CD14-positive monocyte (primary cell): ENCODE measurements around the gene DNAJA3. TPM values are rescaled to one million over a fixed set of nuclear protein-coding genes. Genes with fewer than 3 reads are reported as not detected.

Source experiments
- DNase-seq, 3 donors: peaks; one replicate each; pipeline ENCODE4 v3.0.0-alpha.2; 2011 to 2022
- H2AFZ ChIP-seq: 2 replicates; pipeline ENCODE4 v1.6.0; 2012; ENCODE audit warnings: mild to moderate bottlenecking, low read depth, low read length, inconsistent platforms; ENCODE audit not compliant: insufficient read depth, poor library complexity, severe bottlenecking
- H3K27ac ChIP-seq, 2 donors: 1 replicate in 1 of 2; 2 replicates in 1 of 2; pipeline ENCODE4 v1.5.1; 2012 to 2013; ENCODE audit warnings: low read length in 2 of 2, control low read depth in 1 of 2, inconsistent platforms in 1 of 2, low read depth in 1 of 2, mild to moderate bottlenecking in 1 of 2
- H3K27me3 ChIP-seq, 2 donors: one replicate each; pipeline versions ENCODE4 v1.6.0 to v1.6.1; 2011 to 2013; ENCODE audit warnings: low read length in 2 of 2; ENCODE audit not compliant: control insufficient read depth in 2 of 2, insufficient read depth in 2 of 2
- H3K36me3 ChIP-seq, 2 donors: replicated peaks in 1 of 2; 1 replicate in 1 of 2; 2 replicates in 1 of 2; pipeline versions ENCODE4 v1.5.1 to v1.6.1; 2012 to 2013; ENCODE audit warnings: low read length in 2 of 2, control low read depth in 1 of 2, inconsistent platforms in 1 of 2, mild to moderate bottlenecking in 1 of 2; ENCODE audit not compliant: insufficient read depth in 2 of 2, control insufficient read depth in 1 of 2
- H3K4me1 ChIP-seq, 2 donors: 1 replicate in 1 of 2; 2 replicates in 1 of 2; pipeline versions ENCODE4 v1.5.1 to v1.6.1; 2012 to 2013; ENCODE audit warnings: low read length in 2 of 2, control low read depth in 1 of 2, inconsistent platforms in 1 of 2, mild to moderate bottlenecking in 1 of 2, moderate library complexity in 1 of 2; ENCODE audit not compliant: insufficient read depth in 2 of 2, control insufficient read depth in 1 of 2
- H3K4me2 ChIP-seq: replicated peaks from 2 replicates; pipeline ENCODE3; 2012; ENCODE audit warnings: low read length, moderate library complexity, mild to moderate bottlenecking; ENCODE audit not compliant: poor library complexity, severe bottlenecking; ENCODE audit errors: extremely low read depth
- H3K4me3 ChIP-seq, 3 experiments: fragments of 200-600 bp in 1 of 3; sonication (generic) in 1 of 3; replicated peaks in 1 of 3; 1 replicate in 2 of 3; 2 replicates in 1 of 3; pipeline ENCODE4 v1.5.1; 2011 to 2013; ENCODE audit warnings: low read length in 3 of 3, mild to moderate bottlenecking in 3 of 3, control low read depth in 2 of 3, low read depth in 2 of 3, inconsistent platforms in 1 of 3, moderate library complexity in 1 of 3
- H3K79me2 ChIP-seq: 2 replicates; pipeline ENCODE4 v1.6.0; 2012; ENCODE audit warnings: mild to moderate bottlenecking, control low read depth, inconsistent platforms, low read length, moderate library complexity; ENCODE audit not compliant: insufficient read depth
- H3K9ac ChIP-seq: 2 replicates; pipeline ENCODE4 v1.6.0; 2017; ENCODE audit warnings: low read length, mild to moderate bottlenecking; ENCODE audit not compliant: insufficient read depth, poor library complexity, severe bottlenecking
- H3K9me3 ChIP-seq, 2 donors: replicated peaks in 1 of 2; 1 replicate in 1 of 2; 2 replicates in 1 of 2; pipeline versions ENCODE4 v1.5.1 to v1.6.1; 2012 to 2013; ENCODE audit warnings: low read length in 2 of 2, control low read depth in 1 of 2; ENCODE audit not compliant: control insufficient read depth in 1 of 2, insufficient read depth in 1 of 2
- H4K20me1 ChIP-seq: 2 replicates; pipeline ENCODE4 v1.6.0; 2012; ENCODE audit warnings: mild to moderate bottlenecking, low read length, control low read depth, moderate library complexity; ENCODE audit not compliant: insufficient read depth
- H3K27ac Mint-ChIP-seq, 7 donors: one replicate each; pipeline ENCODE4 v1.8.0; 2020; ENCODE audit warnings: mild to moderate bottlenecking in 7 of 7, mixed read lengths in 7 of 7, moderate library complexity in 6 of 7, inconsistent platforms in 2 of 7
- H3K27me3 Mint-ChIP-seq, 3 donors: one replicate each; pipeline ENCODE4 v1.8.0; 2021 to 2022; ENCODE audit warnings: low read depth in 3 of 3, mild to moderate bottlenecking in 3 of 3, mixed read lengths in 3 of 3, moderate library complexity in 3 of 3, inconsistent platforms in 1 of 3
- H3K36me3 Mint-ChIP-seq, 2 donors: one replicate each; pipeline ENCODE4 v1.8.0; 2020; ENCODE audit warnings: mixed read lengths in 2 of 2, inconsistent platforms in 1 of 2, mild to moderate bottlenecking in 1 of 2
- H3K4me1 Mint-ChIP-seq: one replicate; pipeline ENCODE4 v1.8.0; 2020; ENCODE audit warnings: mild to moderate bottlenecking, mixed read lengths
- H3K4me3 Mint-ChIP-seq, 2 donors: one replicate each; pipeline ENCODE4 v1.8.0; 2020; ENCODE audit warnings: mild to moderate bottlenecking in 2 of 2, mixed read lengths in 2 of 2, moderate library complexity in 1 of 2
- H3K9me3 Mint-ChIP-seq, 7 donors: one replicate each; pipeline ENCODE4 v1.8.0; 2020 to 2022; ENCODE audit warnings: mixed read lengths in 7 of 7, mild to moderate bottlenecking in 6 of 7, moderate library complexity in 6 of 7, inconsistent platforms in 2 of 7
- WGBS: methylation state at CpG from one replicate; pipeline ENCODE4 v1.1.5; 2013; ENCODE audit warnings: missing lambda C conversion rate; ENCODE audit not compliant: insufficient coverage; 5-methylcytosine and 5-hydroxymethylcytosine counted together
- intact Hi-C, 2 donors: fragments of 100-400 bp; cut with micrococcal nuclease; formaldehyde crosslinking; loops; one replicate each; pipeline versions ENCODE4 v1.15.0 to v1.15.1; 2023
- polyA minus RNA-seq: library from RNA; depleted of rRNA, polyadenylated mRNA; stranded (reverse); fragments of >200 nt; gene quantifications from 2 replicates; pipeline ENCODE4 v1.2.3, GENCODE V29; 2012
- polyA plus RNA-seq, 3 donors: library from polyadenylated mRNA; depleted of rRNA in 1 of 3; unstranded in 2 of 3; stranded (reverse) in 1 of 3; fragments of 300-500 nt in 2 of 3; fragments of >200 nt in 1 of 3; fragmentation: Illumina TruSeq in 2 of 3; gene quantifications; 1 replicate in 2 of 3; 2 replicates in 1 of 3; pipeline ENCODE4 v1.2.3, GENCODE V29; 2012 to 2021
- total RNA-seq, 12 experiments: library from RNA in 1 of 12; stranded (reverse) in 1 of 12; fragments of 120-200 nt in 1 of 12; gene quantifications; one replicate each; pipeline ENCODE4 v1.2.4 and lab custom pipeline; 2013 to 2026; ENCODE audit warnings: mixed read lengths in 6 of 12, inconsistent platforms in 1 of 12
- TF ChIP-seq, protein P1 (sequence below): fragments of 200-600 bp; IDR thresholded peaks from one replicate; pipeline ENCODE4 v1.8.0; 2022; ENCODE audit warnings: antibody characterized with exemption, mild to moderate bottlenecking

The DNAJA3 gene
- 18.9 TPM for total RNA-seq (2013)
- polyA plus RNA-seq (10 to 100 TPM; 17.1 to 27.9 (median 19.5) TPM), polyA minus RNA-seq (10.9 and 18.8 TPM in 2 replicates), total RNA-seq (lab: John Stamatoyannopoulos, UW) (2.3 to 12.8 (median 8.3) reads per million in 11 experiments)

DNA sequence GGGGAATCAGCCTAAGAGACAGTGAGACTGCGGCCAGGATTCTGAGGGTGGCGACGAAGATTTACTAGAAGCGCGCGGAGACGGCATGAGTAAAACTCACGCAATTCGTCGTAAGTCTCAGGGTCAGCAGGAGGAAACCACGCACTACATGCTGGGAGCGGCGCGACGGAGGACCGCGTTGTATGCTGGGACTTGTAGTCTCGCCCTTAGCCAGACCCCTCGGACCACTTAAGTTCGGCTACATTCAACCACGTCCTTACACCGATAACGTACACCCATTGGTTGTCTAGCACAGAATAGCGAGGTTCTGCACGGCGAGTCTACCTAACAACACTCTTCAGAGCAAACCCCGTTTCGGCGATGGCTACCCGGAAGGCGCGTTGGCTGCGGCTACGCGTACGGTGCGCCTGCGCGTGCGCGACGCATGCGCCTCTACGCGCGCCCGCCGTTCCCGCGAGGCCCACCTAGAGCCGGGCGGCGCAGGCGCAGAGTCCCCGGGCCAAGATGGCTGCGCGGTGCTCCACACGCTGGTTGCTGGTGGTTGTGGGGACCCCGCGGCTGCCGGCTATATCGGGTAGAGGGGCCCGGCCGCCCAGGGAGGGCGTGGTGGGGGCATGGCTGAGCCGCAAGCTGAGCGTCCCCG is at the start of gene DNAJA3:
TSS of gene DNAJA3 (plus strand) at position 491 of the 643 bp plus-strand sequence. CDS start at position 505, 14 bp downstream.
- Histone ChIP-seq H2AFZ (peak within 1 kb of the TSS; percentile 92), H3K4me1 (peaks cover 28 to 35% of the 10 kb centered on the region in 2 donors), H3K9ac (peak within 1 kb of the TSS; percentile 81), H3K79me2 (peaks cover 44% of the 10 kb centered on the region), H3K27ac (peak within 1 kb of the TSS; percentile 84 to 96), H4K20me1 (no peaks in the 10 kb centered on the region), H3K27me3 (no peaks in the 10 kb centered on the region), H3K9me3 (no peaks in the 10 kb centered on the region), H3K4me3 (peak within 1 kb of the TSS; percentile 77 to 91 (median 83)), H3K4me2 (peak within 1 kb of the TSS; percentile 93), H3K36me3 (peaks cover 0 to 2% of the 10 kb centered on the region in 2 donors)
- whole genome bisulfite sequencing = under 1% methylated on average over 68 of the region's 68 CpGs
- Mint-ChIP-seq H3K4me1 (peaks cover 35% of the 10 kb centered on the region), H3K27me3 (peaks cover 0 to 2% (median 0%) of the 10 kb centered on the region in 3 donors), H3K9me3 (no peaks in the 10 kb centered on the region), H3K27ac (peak within 1 kb of the TSS; percentile 97 to 100 (median 99)), H3K4me3 (peak within 1 kb of the TSS; percentile 93 to 96), H3K36me3 (peaks cover 4 to 17% of the 10 kb centered on the region in 2 donors)
- DNase-seq = peak; percentile 95 to 97 (median 96)
- TF ChIP-seq, protein P1, sequence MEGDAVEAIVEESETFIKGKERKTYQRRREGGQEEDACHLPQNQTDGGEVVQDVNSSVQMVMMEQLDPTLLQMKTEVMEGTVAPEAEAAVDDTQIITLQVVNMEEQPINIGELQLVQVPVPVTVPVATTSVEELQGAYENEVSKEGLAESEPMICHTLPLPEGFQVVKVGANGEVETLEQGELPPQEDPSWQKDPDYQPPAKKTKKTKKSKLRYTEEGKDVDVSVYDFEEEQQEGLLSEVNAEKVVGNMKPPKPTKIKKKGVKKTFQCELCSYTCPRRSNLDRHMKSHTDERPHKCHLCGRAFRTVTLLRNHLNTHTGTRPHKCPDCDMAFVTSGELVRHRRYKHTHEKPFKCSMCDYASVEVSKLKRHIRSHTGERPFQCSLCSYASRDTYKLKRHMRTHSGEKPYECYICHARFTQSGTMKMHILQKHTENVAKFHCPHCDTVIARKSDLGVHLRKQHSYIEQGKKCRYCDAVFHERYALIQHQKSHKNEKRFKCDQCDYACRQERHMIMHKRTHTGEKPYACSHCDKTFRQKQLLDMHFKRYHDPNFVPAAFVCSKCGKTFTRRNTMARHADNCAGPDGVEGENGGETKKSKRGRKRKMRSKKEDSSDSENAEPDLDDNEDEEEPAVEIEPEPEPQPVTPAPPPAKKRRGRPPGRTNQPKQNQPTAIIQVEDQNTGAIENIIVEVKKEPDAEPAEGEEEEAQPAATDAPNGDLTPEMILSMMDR = no peak
- intact Hi-C loops = loop anchor here in 1 of 2 donors (1.0 to 5.0 kb wide), 2 partner anchors 9 to 42 kb away; partner anchors contain the start of gene CORO7

DNA sequence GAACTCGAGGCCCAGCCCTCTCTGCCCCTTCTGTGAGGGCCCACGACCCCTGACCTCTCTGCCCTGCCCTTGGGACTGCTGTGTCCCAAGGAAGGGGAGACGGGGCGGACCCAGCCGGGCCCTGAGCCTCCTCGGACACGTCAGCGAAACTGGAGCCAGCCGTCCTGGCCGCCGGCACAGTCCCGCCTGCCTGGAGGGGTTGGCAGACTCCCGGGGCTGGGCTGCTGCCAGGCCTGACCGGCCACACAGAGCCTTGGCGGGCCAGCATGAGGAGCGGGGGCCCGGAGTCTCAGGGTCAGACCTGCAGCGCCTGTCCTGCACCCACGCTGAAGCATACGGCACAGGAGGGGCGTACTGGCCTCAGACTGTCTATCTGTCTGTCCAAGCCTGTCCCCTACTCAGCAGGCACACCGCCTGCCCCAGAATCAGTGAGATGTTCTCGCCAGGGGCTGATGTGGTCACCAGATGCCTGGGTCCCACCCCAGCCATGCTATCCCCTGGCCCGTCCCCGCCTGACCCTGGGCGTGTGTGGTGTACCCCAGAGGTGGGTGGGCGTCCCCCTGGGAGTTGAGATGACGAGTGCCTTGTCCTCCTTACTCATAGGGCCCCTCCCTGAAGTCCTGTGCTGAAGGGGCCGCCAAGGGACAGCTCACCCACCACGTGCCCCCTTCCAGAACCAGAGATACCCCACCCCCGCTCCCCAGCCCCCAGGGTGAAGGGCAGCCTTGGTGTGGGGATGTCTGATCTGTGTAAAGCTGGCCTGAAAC is 49.4 kb upstream of the DNAJA3 start:
- H3K36me3 ChIP-seq = peaks cover 36 to 38% of the 10 kb centered on the region in 2 donors
- no peak overlapping the region for H2AFZ ChIP-seq
- H3K27ac Mint-ChIP-seq = no peak overlapping the region
- no peaks in the 10 kb centered on the region for H3K27me3 ChIP-seq
- intact Hi-C loops = no loop called here
- H3K4me1 ChIP-seq = peaks cover 14 to 26% of the 10 kb centered on the region in 2 donors
- peaks cover 29% of the 10 kb centered on the region for H3K4me1 Mint-ChIP-seq
- no peak overlapping the region for H3K4me3 ChIP-seq
- peaks cover 10% of the 10 kb centered on the region for H3K79me2 ChIP-seq
- H3K36me3 Mint-ChIP-seq = peaks cover 12 to 46% of the 10 kb centered on the region in 2 donors
- DNase-seq = no peak
- WGBS = 98% methylated on average over 27 of the region's 31 CpGs
- H4K20me1 ChIP-seq = peaks cover 97% of the 10 kb centered on the region
- H3K27me3 Mint-ChIP-seq = peaks cover 2 to 4% (median 3%) of the 10 kb centered on the region in 3 donors
- no peak overlapping the region for H3K27ac ChIP-seq
- no peak overlapping the region for H3K9ac ChIP-seq
- TF ChIP-seq, protein P1 = no peak
- no peak overlapping the region for H3K4me3 Mint-ChIP-seq
- H3K4me2 ChIP-seq = no peak overlapping the region
- no peaks in the 10 kb centered on the region for H3K9me3 Mint-ChIP-seq
- H3K9me3 ChIP-seq = no peaks in the 10 kb centered on the region
